ENCODE results near the gene KIF26B. TPM values are rescaled to one million over a fixed set of nuclear protein-coding genes. Genes with fewer than 3 reads are reported as not detected.

KIF26B gene
- total RNA-seq, 3 donors from 2014 or later (not counting 1 experiment from before 2014, with no cell fraction given), result 0.16 to 0.96 (median 0.18) TPM

DNA sequence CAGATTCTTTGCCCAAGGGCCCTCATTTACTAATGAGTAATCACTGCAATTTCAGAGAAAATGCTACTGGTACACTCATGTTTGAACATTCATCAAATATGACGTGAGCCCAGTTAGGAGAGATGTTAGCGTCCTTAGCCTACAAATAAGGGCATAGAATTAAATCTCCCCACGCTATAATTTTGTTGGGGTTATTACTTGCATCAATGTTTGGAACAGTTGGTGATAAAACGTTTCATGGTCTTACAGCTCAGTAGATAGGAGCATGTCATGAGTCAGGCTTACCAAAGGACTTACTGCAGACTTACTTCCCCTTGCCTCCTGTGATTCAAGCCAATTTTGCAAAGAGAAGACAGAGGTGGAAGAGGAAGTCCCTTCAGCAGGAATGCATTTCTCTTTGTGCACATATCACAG, 304.0 kb downstream of the KIF26B start:
- H3K36me3 Mint-ChIP-seq, result no peaks in the 10 kb centered on the region
- no peak overlapping the region for H3K4me3 Mint-ChIP-seq
- H3K9me3 ChIP-seq (ENCODE audit: control insufficient read depth, insufficient read depth, low read length), result no peaks in the 10 kb centered on the region
- no peak overlapping the region for H3K27ac Mint-ChIP-seq
- intact Hi-C loops (cut with micrococcal nuclease), result no loop called here
- H3K4me1 ChIP-seq (ENCODE audit: control insufficient read depth, insufficient read depth, low read length), result no peaks in the 10 kb centered on the region
- no peak overlapping the region for H3K27ac ChIP-seq (ENCODE audit: low read length)
- DNase-seq, result no peak
- H3K9me3 Mint-ChIP-seq, result no peaks in the 10 kb centered on the region
- H3K36me3 ChIP-seq (ENCODE audit: control insufficient read depth, insufficient read depth, low read length), result no peaks in the 10 kb centered on the region
- ATAC-seq, result peak in 1 of 3 donors; percentile 45
- H3K27me3 ChIP-seq (ENCODE audit: control insufficient read depth, insufficient read depth, low read length), result no peaks in the 10 kb centered on the region
- TF ChIP-seq, protein P1, sequence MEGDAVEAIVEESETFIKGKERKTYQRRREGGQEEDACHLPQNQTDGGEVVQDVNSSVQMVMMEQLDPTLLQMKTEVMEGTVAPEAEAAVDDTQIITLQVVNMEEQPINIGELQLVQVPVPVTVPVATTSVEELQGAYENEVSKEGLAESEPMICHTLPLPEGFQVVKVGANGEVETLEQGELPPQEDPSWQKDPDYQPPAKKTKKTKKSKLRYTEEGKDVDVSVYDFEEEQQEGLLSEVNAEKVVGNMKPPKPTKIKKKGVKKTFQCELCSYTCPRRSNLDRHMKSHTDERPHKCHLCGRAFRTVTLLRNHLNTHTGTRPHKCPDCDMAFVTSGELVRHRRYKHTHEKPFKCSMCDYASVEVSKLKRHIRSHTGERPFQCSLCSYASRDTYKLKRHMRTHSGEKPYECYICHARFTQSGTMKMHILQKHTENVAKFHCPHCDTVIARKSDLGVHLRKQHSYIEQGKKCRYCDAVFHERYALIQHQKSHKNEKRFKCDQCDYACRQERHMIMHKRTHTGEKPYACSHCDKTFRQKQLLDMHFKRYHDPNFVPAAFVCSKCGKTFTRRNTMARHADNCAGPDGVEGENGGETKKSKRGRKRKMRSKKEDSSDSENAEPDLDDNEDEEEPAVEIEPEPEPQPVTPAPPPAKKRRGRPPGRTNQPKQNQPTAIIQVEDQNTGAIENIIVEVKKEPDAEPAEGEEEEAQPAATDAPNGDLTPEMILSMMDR (IDR thresholded peaks at IDR 0.05), result no peak
- H3K27me3 Mint-ChIP-seq (ENCODE audit: low read depth in 2 of 2), result peaks cover 4 to 5% of the 10 kb centered on the region in 2 donors
- no peak overlapping the region for H3K4me3 ChIP-seq (ENCODE audit: low read length)
- peaks cover 0 to 2% of the 10 kb centered on the region in 2 donors for H3K4me1 Mint-ChIP-seq
- WGBS (ENCODE audit: insufficient coverage), result 58% methylated on average over 4 of the region's 4 CpGs

DNA sequence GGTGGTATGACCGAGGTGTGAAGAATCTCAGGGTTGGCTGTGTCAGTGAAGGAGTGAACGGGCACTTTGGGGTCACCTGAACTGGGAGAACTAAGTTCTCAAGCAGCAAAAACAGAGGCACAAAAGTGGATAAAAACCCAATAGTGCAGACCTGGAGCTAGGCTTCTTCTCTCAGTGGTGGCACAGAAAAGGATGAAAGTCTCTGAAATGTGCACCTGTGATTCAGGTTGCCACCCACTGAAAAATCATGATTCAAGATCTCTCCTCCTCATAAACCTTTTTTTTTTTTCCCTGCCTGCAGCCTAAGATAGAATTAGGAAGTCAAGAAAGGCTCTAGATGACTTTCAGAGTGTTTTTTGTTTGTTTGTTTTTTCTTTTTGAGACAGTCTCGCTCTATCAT, 304.8 kb downstream of the KIF26B start:
- no peak for DNase-seq
- Mint-ChIP-seq H3K27me3 (ENCODE audit: low read depth in 2 of 2) (peaks cover 4 to 5% of the 10 kb centered on the region in 2 donors), H3K4me1 (peaks cover 0 to 8% of the 10 kb centered on the region in 2 donors), H3K36me3 (no peaks in the 10 kb centered on the region), H3K27ac (no peak overlapping the region), H3K9me3 (no peaks in the 10 kb centered on the region), H3K4me3 (no peak overlapping the region)
- H3K9me3 ChIP-seq (ENCODE audit: control insufficient read depth, insufficient read depth, low read length), result no peaks in the 10 kb centered on the region
- WGBS (ENCODE audit: insufficient coverage), result 92% methylated on average over 3 of the region's 3 CpGs
- ATAC-seq, result no peak
- H3K4me1 ChIP-seq (ENCODE audit: control insufficient read depth, insufficient read depth, low read length), result no peaks in the 10 kb centered on the region
- no peaks in the 10 kb centered on the region for H3K27me3 ChIP-seq (ENCODE audit: control insufficient read depth, insufficient read depth, low read length)
- TF ChIP-seq, protein P1 (IDR thresholded peaks at IDR 0.05), result no peak
- H3K4me3 ChIP-seq (ENCODE audit: low read length), result no peak overlapping the region
- H3K36me3 ChIP-seq (ENCODE audit: control insufficient read depth, insufficient read depth, low read length), result no peaks in the 10 kb centered on the region
- intact Hi-C loops (cut with micrococcal nuclease), result no loop called here
- no peak overlapping the region for H3K27ac ChIP-seq (ENCODE audit: low read length)

- intact Hi-C loops (cut with micrococcal nuclease), result no loop called here
- Mint-ChIP-seq H3K9me3 (no peaks in the 10 kb centered on the region), H3K4me3 (no peak overlapping the region), H3K27ac (no peak overlapping the region), H3K27me3 (ENCODE audit: low read depth in 2 of 2) (peaks cover 4 to 5% of the 10 kb centered on the region in 2 donors), H3K4me1 (peaks cover 0 to 8% of the 10 kb centered on the region in 2 donors), H3K36me3 (no peaks in the 10 kb centered on the region)
- ATAC-seq, result no peak
- DNase-seq, result no peak
- Histone ChIP-seq H3K4me3 (ENCODE audit: low read length) (no peak overlapping the region), H3K27me3 (ENCODE audit: control insufficient read depth, insufficient read depth, low read length) (no peaks in the 10 kb centered on the region), H3K36me3 (ENCODE audit: control insufficient read depth, insufficient read depth, low read length) (no peaks in the 10 kb centered on the region), H3K4me1 (ENCODE audit: control insufficient read depth, insufficient read depth, low read length) (no peaks in the 10 kb centered on the region), H3K9me3 (ENCODE audit: control insufficient read depth, insufficient read depth, low read length) (no peaks in the 10 kb centered on the region), H3K27ac (ENCODE audit: low read length) (no peak overlapping the region)
- TF ChIP-seq, protein P1 (IDR thresholded peaks at IDR 0.05), result no peak
- 94% methylated on average over 5 of the region's 5 CpGs for WGBS (ENCODE audit: insufficient coverage)
Observed at GRCh38 chr1:245461681-245462080, 306.9 kb downstream of the KIF26B start.

GRCh38 chr1:245462161-245462560, 307.4 kb downstream of the KIF26B start:
- Mint-ChIP-seq H3K27me3 (ENCODE audit: low read depth in 2 of 2) (peaks cover 4 to 5% of the 10 kb centered on the region in 2 donors), H3K36me3 (no peaks in the 10 kb centered on the region), H3K27ac (no peak overlapping the region), H3K4me1 (peaks cover 0 to 8% of the 10 kb centered on the region in 2 donors), H3K4me3 (no peak overlapping the region), H3K9me3 (no peaks in the 10 kb centered on the region)
- Histone ChIP-seq H3K27me3 (ENCODE audit: control insufficient read depth, insufficient read depth, low read length) (no peaks in the 10 kb centered on the region), H3K36me3 (ENCODE audit: control insufficient read depth, insufficient read depth, low read length) (no peaks in the 10 kb centered on the region), H3K4me3 (ENCODE audit: low read length) (no peak overlapping the region), H3K9me3 (ENCODE audit: control insufficient read depth, insufficient read depth, low read length) (no peaks in the 10 kb centered on the region), H3K4me1 (ENCODE audit: control insufficient read depth, insufficient read depth, low read length) (no peaks in the 10 kb centered on the region), H3K27ac (ENCODE audit: low read length) (no peak overlapping the region)
- 68% methylated on average over 7 of the region's 7 CpGs for WGBS (ENCODE audit: insufficient coverage)
- TF ChIP-seq, protein P1 (IDR thresholded peaks at IDR 0.05), result no peak
- ATAC-seq (no peak), DNase-seq (no peak)
- intact Hi-C loops (cut with micrococcal nuclease), result no loop called here
